SU-DHL-6 (cell line): ENCODE data around the gene CIP2A.

Experiments
- H2AFZ ChIP-seq: fragments of 200-600 bp; sonication (generic); 2 replicates; pipeline ENCODE4 v1.6.1; 2014; ENCODE audit warnings: low read depth, mild to moderate bottlenecking, moderate library complexity, mixed read lengths, antibody characterized with exemption, low read length; ENCODE audit not compliant: severe bottlenecking
- H3F3A ChIP-seq: fragments of 200-600 bp; shearing (Covaris generic); 2 replicates; pipeline ENCODE4 v1.6.0; 2016; ENCODE audit warnings: antibody characterized with exemption, mild to moderate bottlenecking; ENCODE audit not compliant: insufficient read depth
- H3K27ac ChIP-seq: fragments of 200-600 bp; sonication (generic); 2 replicates; pipeline ENCODE4 v1.5.1; 2016; ENCODE audit warnings: low read depth, mild to moderate bottlenecking, low read length, moderate library complexity, mixed read lengths
- H3K27me3 ChIP-seq: fragments of 200-600 bp; sonication (generic), shearing (Covaris generic); 2 replicates; pipeline ENCODE4 v1.6.0; 2014; ENCODE audit warnings: mild to moderate bottlenecking, low read length
- H3K36me3 ChIP-seq: fragments of 200-600 bp; sonication (generic); 2 replicates; pipeline ENCODE4 v1.6.1; 2014; ENCODE audit warnings: mild to moderate bottlenecking, low read length, mixed read lengths
- H3K4me2 ChIP-seq: fragments of 300-600, 200-600 bp; shearing (Covaris generic), sonication (generic); 2 replicates; pipeline ENCODE4 v1.6.0; 2014; ENCODE audit warnings: low read length, low read depth, mild to moderate bottlenecking; ENCODE audit not compliant: poor library complexity, severe bottlenecking
- H3K4me3 ChIP-seq: fragments of 200-600 bp; sonication (generic); 2 replicates; pipeline ENCODE4 v1.5.1; 2014; ENCODE audit warnings: antibody characterized with exemption, low read length, mild to moderate bottlenecking, mixed read lengths; ENCODE audit not compliant: insufficient read depth, poor library complexity, severe bottlenecking
- H3K79me2 ChIP-seq: fragments of 200-600 bp; sonication (generic); 2 replicates; pipeline ENCODE4 v1.6.1; 2014; ENCODE audit warnings: mild to moderate bottlenecking, low read length, moderate library complexity; ENCODE audit not compliant: insufficient read depth
- H3K9ac ChIP-seq: fragments of 200-600 bp; sonication (generic); 2 replicates; pipeline ENCODE4 v1.7.0; 2014; ENCODE audit warnings: mild to moderate bottlenecking, low read length
- H3K9me2 ChIP-seq: fragments of 200-600 bp; sonication (generic); replicated peaks from 2 replicates; pipeline ENCODE4 v1.6.1; 2014; ENCODE audit warnings: low read length; ENCODE audit not compliant: insufficient read depth
- H3K9me3 ChIP-seq: fragments of 200-600 bp; sonication (generic); 2 replicates; pipeline ENCODE4 v1.6.1; 2014; ENCODE audit warnings: low read length, mixed read lengths; ENCODE audit not compliant: insufficient read depth
- H4K20me1 ChIP-seq: fragments of 200-600 bp; sonication (generic); 2 replicates; pipeline ENCODE4 v1.6.1; 2014; ENCODE audit warnings: low read depth, mild to moderate bottlenecking, antibody characterized with exemption, low read length, moderate library complexity, mixed read lengths
- EZH2phosphoT487 ChIP-seq: fragments of 200-600 bp; sonication (generic), shearing (Covaris generic); conservative IDR thresholded peaks from 2 replicates; pipeline ENCODE4 v1.6.1; 2018; ENCODE audit warnings: mild to moderate bottlenecking, antibody characterized with exemption, low read length, moderate library complexity, mixed read lengths
- TF ChIP-seq, protein P1 (sequence below): fragments of 200-600 bp; sonication (generic); IDR thresholded peaks from one replicate; pipeline ENCODE4 v1.5.1; 2017; ENCODE audit warnings: antibody characterized with exemption, mild to moderate bottlenecking, low read length, moderate library complexity; ENCODE audit not compliant: insufficient read depth, poor library complexity, severe bottlenecking

Gene CIP2A

DNA sequence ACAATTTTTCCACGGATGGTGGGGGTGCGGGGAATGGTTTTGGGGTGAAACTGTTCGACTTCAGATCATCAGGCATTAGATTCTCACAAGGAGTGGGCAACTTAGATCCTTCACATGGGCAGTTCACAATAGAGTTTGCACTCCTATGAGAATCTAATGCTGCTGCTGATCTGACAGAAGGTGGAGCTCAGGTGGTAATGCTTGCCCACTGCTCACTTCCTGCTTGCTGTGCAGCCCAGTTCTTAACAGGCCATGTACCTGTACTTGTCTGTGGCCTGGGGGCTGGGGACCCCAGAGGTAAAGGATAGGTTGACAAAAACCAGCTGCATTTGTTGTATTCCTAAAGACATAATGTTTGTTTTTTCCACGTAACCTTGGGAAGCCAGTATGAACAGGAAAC, 16.3 kb upstream of the CIP2A start:
- H3K79me2 ChIP-seq, result no peaks in the 10 kb centered on the region
- H3K9me2 ChIP-seq, result no peaks in the 10 kb centered on the region
- H3K4me2 ChIP-seq, result no peak overlapping the region
- TF ChIP-seq, protein P1, sequence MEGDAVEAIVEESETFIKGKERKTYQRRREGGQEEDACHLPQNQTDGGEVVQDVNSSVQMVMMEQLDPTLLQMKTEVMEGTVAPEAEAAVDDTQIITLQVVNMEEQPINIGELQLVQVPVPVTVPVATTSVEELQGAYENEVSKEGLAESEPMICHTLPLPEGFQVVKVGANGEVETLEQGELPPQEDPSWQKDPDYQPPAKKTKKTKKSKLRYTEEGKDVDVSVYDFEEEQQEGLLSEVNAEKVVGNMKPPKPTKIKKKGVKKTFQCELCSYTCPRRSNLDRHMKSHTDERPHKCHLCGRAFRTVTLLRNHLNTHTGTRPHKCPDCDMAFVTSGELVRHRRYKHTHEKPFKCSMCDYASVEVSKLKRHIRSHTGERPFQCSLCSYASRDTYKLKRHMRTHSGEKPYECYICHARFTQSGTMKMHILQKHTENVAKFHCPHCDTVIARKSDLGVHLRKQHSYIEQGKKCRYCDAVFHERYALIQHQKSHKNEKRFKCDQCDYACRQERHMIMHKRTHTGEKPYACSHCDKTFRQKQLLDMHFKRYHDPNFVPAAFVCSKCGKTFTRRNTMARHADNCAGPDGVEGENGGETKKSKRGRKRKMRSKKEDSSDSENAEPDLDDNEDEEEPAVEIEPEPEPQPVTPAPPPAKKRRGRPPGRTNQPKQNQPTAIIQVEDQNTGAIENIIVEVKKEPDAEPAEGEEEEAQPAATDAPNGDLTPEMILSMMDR, result no peak
- no peak for TF ChIP-seq EZH2phosphoT487
- H3K27ac ChIP-seq, result no peak overlapping the region
- H3K36me3 ChIP-seq, result peaks cover 5% of the 10 kb centered on the region; the same call in 1 of the 2 replicates
- H2AFZ ChIP-seq, result no peak overlapping the region
- H3K4me3 ChIP-seq, result no peak overlapping the region
- H3K9ac ChIP-seq, result no peak overlapping the region
- H4K20me1 ChIP-seq, result no peaks in the 10 kb centered on the region
- no peaks in the 10 kb centered on the region for H3F3A ChIP-seq
- no peaks in the 10 kb centered on the region for H3K27me3 ChIP-seq
- H3K9me3 ChIP-seq, result no peaks in the 10 kb centered on the region

DNA sequence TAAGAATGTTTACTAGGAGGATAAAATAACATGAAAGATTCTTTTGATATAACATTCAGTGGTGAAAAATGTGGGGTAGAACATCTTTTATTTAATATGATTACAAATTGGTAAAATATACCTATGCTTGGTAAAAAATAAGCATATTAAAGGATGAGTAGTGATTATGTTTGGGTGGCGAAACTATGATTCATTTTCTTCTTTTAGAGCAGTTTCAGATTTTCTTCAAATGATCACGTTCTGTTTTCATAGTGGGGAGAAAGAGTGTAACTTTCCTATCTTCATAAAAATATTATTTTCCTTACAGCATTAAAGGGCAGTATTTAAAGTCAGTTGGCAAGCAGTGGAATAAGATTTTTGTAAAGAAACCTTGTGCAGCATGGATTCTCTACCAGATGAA, 15.8 kb upstream of the CIP2A start:
- Histone ChIP-seq H4K20me1 (no peaks in the 10 kb centered on the region), H3K36me3 (peaks cover 5% of the 10 kb centered on the region; the same call in 1 of the 2 replicates), H3F3A (no peaks in the 10 kb centered on the region), H3K9ac (no peak overlapping the region), H2AFZ (no peak overlapping the region), H3K79me2 (no peaks in the 10 kb centered on the region), H3K4me3 (no peak overlapping the region), H3K9me2 (no peaks in the 10 kb centered on the region), H3K27ac (no peak overlapping the region), H3K27me3 (no peaks in the 10 kb centered on the region), H3K4me2 (no peak overlapping the region), H3K9me3 (no peaks in the 10 kb centered on the region)
- no peak for TF ChIP-seq EZH2phosphoT487
- TF ChIP-seq, protein P1, result no peak

DNA sequence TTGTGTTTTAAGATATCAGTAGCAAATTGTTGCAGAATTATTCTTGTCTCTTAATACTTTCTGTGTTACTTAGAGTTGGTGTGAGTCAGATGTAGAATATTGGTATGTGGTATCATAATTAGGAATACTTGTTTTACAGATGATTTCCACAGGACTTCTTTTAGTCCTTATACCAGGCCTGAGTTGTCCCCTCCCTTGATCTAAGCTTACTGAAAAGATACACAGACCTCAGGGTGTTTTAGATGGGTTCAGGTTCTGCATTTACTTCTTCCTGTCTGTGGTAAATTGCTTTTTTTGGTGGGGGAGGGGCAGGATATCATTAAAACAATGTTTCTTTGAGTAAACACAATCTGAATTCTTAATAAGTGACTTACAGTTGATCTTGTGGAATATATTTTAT, 14.5 kb upstream of the CIP2A start:
- Histone ChIP-seq H4K20me1 (no peaks in the 10 kb centered on the region), H3F3A (no peaks in the 10 kb centered on the region), H2AFZ (no peak overlapping the region), H3K9me3 (no peaks in the 10 kb centered on the region), H3K79me2 (no peaks in the 10 kb centered on the region), H3K27me3 (no peaks in the 10 kb centered on the region), H3K4me2 (no peak overlapping the region), H3K9ac (no peak overlapping the region), H3K9me2 (no peaks in the 10 kb centered on the region), H3K4me3 (no peak overlapping the region), H3K36me3 (peaks cover 5% of the 10 kb centered on the region; the same call in 1 of the 2 replicates), H3K27ac (no peak overlapping the region)
- TF ChIP-seq, protein P1, result no peak
- no peak for TF ChIP-seq EZH2phosphoT487
